RWPE2 (cell line): ENCODE measurements around the gene ITGB1BP2.
"Not testable (repeated sequence)": the region's sequence is repeated elsewhere in the genome, so short reads cannot be mapped to it uniquely, and the experiment has no call there.

Experiments
- ATAC-seq: fragments of 200-7000 bp; cut with Tn5 transposase; 3 replicates; pipeline ENCODE4 v1.9.1; 2021; ENCODE audit warnings: low read depth
- DNase-seq: peaks from one replicate; pipeline ENCODE4 v3.0.0-alpha.2; 2020; ENCODE audit warnings: low spot score
- H3K27ac ChIP-seq: fragments of 450-650 bp; 2 replicates; pipeline ENCODE4 v1.5.1; 2017; ENCODE audit warnings: mild to moderate bottlenecking; ENCODE audit not compliant: poor library complexity, severe bottlenecking
- H3K27me3 ChIP-seq: fragments of 250-450 bp; sonication (Bioruptor Pico); 2 replicates; pipeline ENCODE4 v1.5.1; 2021; ENCODE audit warnings: mild to moderate bottlenecking, moderate library complexity; ENCODE audit not compliant: insufficient read depth, poor library complexity, severe bottlenecking
- H3K36me3 ChIP-seq: fragments of 250-450 bp; sonication (Bioruptor Pico); 2 replicates; pipeline ENCODE4 v1.5.1; 2020; ENCODE audit warnings: low read depth, mild to moderate bottlenecking, moderate library complexity
- H3K4me1 ChIP-seq: fragments of 250-450 bp; sonication (Bioruptor Pico); 2 replicates; pipeline ENCODE4 v1.5.1; 2021; ENCODE audit warnings: mild to moderate bottlenecking, moderate library complexity; ENCODE audit not compliant: insufficient read depth, poor library complexity, severe bottlenecking
- H3K4me3 ChIP-seq: fragments of 250-450 bp; sonication (Bioruptor Pico); 2 replicates; pipeline ENCODE4 v1.5.1; 2021; ENCODE audit warnings: mild to moderate bottlenecking, moderate library complexity; ENCODE audit not compliant: severe bottlenecking
- H3K9me3 ChIP-seq: fragments of 250-450 bp; sonication (Bioruptor Pico); 2 replicates; pipeline ENCODE4 v1.5.1; 2021; ENCODE audit warnings: mild to moderate bottlenecking, moderate library complexity; ENCODE audit not compliant: severe bottlenecking
- CTCF ChIP-seq: fragments of 450-650 bp; IDR thresholded peaks from one replicate; pipeline ENCODE4 v1.5.1; 2017; ENCODE audit warnings: mild to moderate bottlenecking, moderate library complexity; ENCODE audit not compliant: poor library complexity, severe bottlenecking

Gene ITGB1BP2

GRCh38 chrX:71256051-71256450 is 45.5 kb upstream of the ITGB1BP2 start:
- no peak for TF ChIP-seq CTCF
- Histone ChIP-seq H3K36me3 (no peaks in the 10 kb centered on the region), H3K9me3 (no peaks in the 10 kb centered on the region), H3K27ac (no peak overlapping the region), H3K4me3 (no peak overlapping the region), H3K4me1 (no peaks in the 10 kb centered on the region), H3K27me3 (no peaks in the 10 kb centered on the region)
- no peak for ATAC-seq
- DNase-seq: no peak

GRCh38 chrX:71256856-71257255 is 44.7 kb upstream of the ITGB1BP2 start:
- H3K9me3 ChIP-seq: no peaks in the 10 kb centered on the region
- no peak overlapping the region for H3K4me3 ChIP-seq
- no peak for DNase-seq
- TF ChIP-seq CTCF: no peak
- no peak overlapping the region for H3K27ac ChIP-seq
- H3K4me1 ChIP-seq: no peaks in the 10 kb centered on the region
- no peaks in the 10 kb centered on the region for H3K36me3 ChIP-seq
- no peaks in the 10 kb centered on the region for H3K27me3 ChIP-seq
- ATAC-seq: no peak

- H3K4me3 ChIP-seq, H3K27ac ChIP-seq, H3K27me3 ChIP-seq, H3K36me3 ChIP-seq, H3K9me3 ChIP-seq, ATAC-seq, H3K4me1 ChIP-seq, DNase-seq: not testable (repeated sequence)
These were observed 32.9 kb upstream of the ITGB1BP2 start for GRCh38 chrX:71268624-71269023.

- no peak for ATAC-seq
- no peaks in the 10 kb centered on the region for H3K4me1 ChIP-seq
- H3K36me3 ChIP-seq: no peaks in the 10 kb centered on the region
- no peak overlapping the region for H3K4me3 ChIP-seq
- no peaks in the 10 kb centered on the region for H3K27me3 ChIP-seq
- no peak for TF ChIP-seq CTCF
- DNase-seq: no peak
- no peak overlapping the region for H3K27ac ChIP-seq
- H3K9me3 ChIP-seq: no peaks in the 10 kb centered on the region
These were observed 31.7 kb upstream of the ITGB1BP2 start for GRCh38 chrX:71269801-71270395.

GRCh38 chrX:71272313-71272712 is 29.2 kb upstream of the ITGB1BP2 start:
- not testable (repeated sequence) for H3K9me3 ChIP-seq, H3K4me3 ChIP-seq, H3K36me3 ChIP-seq, H3K27me3 ChIP-seq, H3K4me1 ChIP-seq, ATAC-seq, DNase-seq, H3K27ac ChIP-seq

- H3K27me3 ChIP-seq, H3K9me3 ChIP-seq, H3K4me3 ChIP-seq, DNase-seq, H3K4me1 ChIP-seq, ATAC-seq, H3K27ac ChIP-seq: not testable (repeated sequence)
- peaks cover 22% of the 10 kb centered on the region for H3K36me3 ChIP-seq
These were observed 20.2 kb upstream of the ITGB1BP2 start for GRCh38 chrX:71281300-71281699.
